ENCODE results near the gene LILRB4.

- no peak for TF ChIP-seq POLR2AphosphoS5 (IDR thresholded peaks at IDR 0.05)
- no peak for TF ChIP-seq POLR2A (IDR thresholded peaks at IDR 0.05)
These were observed 21.7 kb downstream of the LILRB4 start for GRCh38 chr19:54684527-54684926.

Data from spleen (tissue), 3 donors.